Measurements from ENCODE around the gene CYP4A22. TPM values are rescaled to one million over a fixed set of nuclear protein-coding genes. Genes with fewer than 3 reads are reported as not detected.

Gene CYP4A22
- polyA plus RNA-seq, 1 of the 3 experiments (the other 2 are of a cell fraction), result not detected

DNA sequence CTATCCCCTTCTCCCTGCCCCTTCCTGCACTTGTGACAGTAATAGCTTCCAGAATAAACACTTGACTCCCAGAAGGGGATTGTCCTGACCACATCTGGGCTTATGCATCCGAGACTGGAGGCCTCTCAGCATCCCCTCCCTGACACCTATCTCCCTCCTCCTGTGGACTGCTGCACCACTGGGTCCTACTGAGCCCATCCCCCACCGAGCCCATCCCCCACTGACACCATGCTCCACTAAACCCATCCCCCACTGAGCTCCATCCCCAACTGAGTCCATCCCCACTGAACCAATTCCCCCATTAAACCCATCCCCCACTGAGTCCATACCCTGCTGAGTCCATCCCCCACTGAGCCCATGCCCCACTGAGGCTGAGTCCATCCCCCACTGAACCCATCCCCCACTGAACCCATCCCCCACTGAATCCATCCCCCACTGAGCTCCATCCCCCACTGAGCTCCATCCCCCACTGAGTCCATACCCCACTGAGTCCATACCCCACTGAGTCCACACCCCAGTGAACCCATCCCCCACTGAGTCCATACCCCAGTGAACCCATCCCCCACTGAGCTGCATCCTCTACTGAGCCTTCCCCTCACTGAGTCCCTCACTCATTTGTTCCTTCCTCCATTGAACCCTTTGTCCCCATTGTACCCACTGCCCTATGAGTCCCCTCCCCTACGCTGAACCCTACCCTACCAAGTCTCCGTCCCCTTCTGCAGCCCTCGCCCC is 47.0 kb downstream of the CYP4A22 start (continued):
- TF ChIP-seq, protein P1, sequence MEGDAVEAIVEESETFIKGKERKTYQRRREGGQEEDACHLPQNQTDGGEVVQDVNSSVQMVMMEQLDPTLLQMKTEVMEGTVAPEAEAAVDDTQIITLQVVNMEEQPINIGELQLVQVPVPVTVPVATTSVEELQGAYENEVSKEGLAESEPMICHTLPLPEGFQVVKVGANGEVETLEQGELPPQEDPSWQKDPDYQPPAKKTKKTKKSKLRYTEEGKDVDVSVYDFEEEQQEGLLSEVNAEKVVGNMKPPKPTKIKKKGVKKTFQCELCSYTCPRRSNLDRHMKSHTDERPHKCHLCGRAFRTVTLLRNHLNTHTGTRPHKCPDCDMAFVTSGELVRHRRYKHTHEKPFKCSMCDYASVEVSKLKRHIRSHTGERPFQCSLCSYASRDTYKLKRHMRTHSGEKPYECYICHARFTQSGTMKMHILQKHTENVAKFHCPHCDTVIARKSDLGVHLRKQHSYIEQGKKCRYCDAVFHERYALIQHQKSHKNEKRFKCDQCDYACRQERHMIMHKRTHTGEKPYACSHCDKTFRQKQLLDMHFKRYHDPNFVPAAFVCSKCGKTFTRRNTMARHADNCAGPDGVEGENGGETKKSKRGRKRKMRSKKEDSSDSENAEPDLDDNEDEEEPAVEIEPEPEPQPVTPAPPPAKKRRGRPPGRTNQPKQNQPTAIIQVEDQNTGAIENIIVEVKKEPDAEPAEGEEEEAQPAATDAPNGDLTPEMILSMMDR (IDR thresholded peaks at IDR 0.05), result no peak

DNA sequence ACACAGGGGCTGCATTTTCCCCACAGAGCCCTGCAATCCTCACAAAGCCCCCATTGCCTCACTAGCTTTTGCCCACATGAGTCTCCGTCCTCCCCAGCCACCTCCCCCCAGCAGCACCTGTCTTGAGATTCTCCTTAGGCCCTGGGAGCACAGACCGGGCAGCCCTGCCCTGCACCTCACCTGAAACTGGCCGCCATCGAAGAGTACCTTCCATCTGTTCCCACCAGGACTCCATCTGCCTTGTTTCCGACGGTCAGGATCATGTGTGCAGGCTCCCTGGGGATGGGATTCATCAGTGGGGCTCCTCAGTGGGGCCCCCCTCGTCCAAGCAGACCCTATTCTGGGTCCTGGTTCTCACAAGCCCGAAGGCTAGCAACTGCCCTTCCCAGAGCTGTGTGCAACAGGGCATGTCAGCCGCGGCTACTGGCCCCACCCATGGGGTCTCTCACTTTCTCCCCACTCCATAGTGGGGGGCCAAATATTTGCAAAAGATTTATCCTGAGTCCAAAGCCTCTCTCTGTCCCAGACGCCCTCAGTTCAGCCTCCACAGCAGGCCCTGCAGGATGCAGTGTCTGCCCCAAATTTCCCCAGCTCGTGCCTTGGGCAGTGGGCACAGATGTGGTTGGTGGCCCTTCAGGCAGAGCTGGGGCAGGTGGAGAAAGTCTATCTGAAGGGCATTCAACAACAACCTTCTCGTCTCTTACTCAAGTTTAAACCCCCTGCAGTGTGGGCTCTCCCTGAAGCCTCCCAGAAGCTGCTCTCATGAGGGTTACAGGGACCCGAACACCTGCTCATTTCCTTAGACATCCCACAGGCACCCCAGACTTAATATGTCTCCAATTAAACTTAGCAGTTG is 47.8 kb downstream of the CYP4A22 start:
- Histone ChIP-seq H3K27ac (ENCODE audit: low read depth in 2 of 2, low read length in 1 of 2) (no peak overlapping the region), H4K20me1 (ENCODE audit: insufficient read depth) (no peaks in the 10 kb centered on the region), H3K4me2 (no peak overlapping the region), H3F3A (replicated peaks; ENCODE audit: insufficient read depth) (no peaks in the 10 kb centered on the region), H2AFZ (ENCODE audit: low read depth) (no peak overlapping the region), H3K27me3 (ENCODE audit: insufficient read depth) (no peaks in the 10 kb centered on the region), H3K79me2 (ENCODE audit: insufficient read depth) (no peaks in the 10 kb centered on the region), H3K4me3 (ENCODE audit: low read depth in 2 of 2, low read length in 1 of 2) (no peak overlapping the region), H3K36me3 (replicated peaks in 1 of 2; ENCODE audit: control insufficient read depth in 1 of 2, insufficient read depth in 2 of 2, low read length in 1 of 2) (no peaks in the 10 kb centered on the region), H3K9me3 (no peaks in the 10 kb centered on the region), H3K9me2 (no peaks in the 10 kb centered on the region), H3K9ac (no peak overlapping the region), H3K4me1 (ENCODE audit: control insufficient read depth in 1 of 2, insufficient read depth in 2 of 2, low read depth in 1 of 2, low read length in 1 of 2) (peaks cover 0 to 2% of the 10 kb centered on the region in 2 experiments; a peak in 1 of 4 replicates)
- TF ChIP-seq YY1 (IDR thresholded peaks at IDR 0.05; ENCODE audit: low read depth) (no peak), CHD2 (IDR thresholded peaks at IDR 0.05; ENCODE audit: low read length, partially characterized antibody) (no peak), MEF2A (IDR thresholded peaks at IDR 0.05; ENCODE audit: borderline replicate concordance, low read depth) (no peak), TCF12 (IDR thresholded peaks at IDR 0.05) (no peak), FOSL2 (IDR thresholded peaks at IDR 0.05; ENCODE audit: borderline replicate concordance, low read depth) (no peak), RFX5 (IDR thresholded peaks at IDR 0.05; ENCODE audit: low read length) (no peak), TEAD4 (IDR thresholded peaks at IDR 0.05; ENCODE audit: borderline replicate concordance, insufficient read depth) (no peak), EP300 (IDR thresholded peaks at IDR 0.05; ENCODE audit: borderline replicate concordance in 1 of 2, low read depth in 1 of 2, low read length in 1 of 2) (no peak), RCOR1 (IDR thresholded peaks at IDR 0.05; ENCODE audit: low read length) (no peak), JUND (IDR thresholded peaks at IDR 0.05) (no peak), POLR2AphosphoS5 (IDR thresholded peaks at IDR 0.05; ENCODE audit: low read depth, low read length) (no peak), GATA2 (CRISPR knock-in tag; IDR thresholded peaks at IDR 0.05) (no peak)
- TF ChIP-seq, protein P2, sequence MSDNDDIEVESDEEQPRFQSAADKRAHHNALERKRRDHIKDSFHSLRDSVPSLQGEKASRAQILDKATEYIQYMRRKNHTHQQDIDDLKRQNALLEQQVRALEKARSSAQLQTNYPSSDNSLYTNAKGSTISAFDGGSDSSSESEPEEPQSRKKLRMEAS (IDR thresholded peaks at IDR 0.05; ENCODE audit: low read depth), result no peak
- TF ChIP-seq, protein P3, sequence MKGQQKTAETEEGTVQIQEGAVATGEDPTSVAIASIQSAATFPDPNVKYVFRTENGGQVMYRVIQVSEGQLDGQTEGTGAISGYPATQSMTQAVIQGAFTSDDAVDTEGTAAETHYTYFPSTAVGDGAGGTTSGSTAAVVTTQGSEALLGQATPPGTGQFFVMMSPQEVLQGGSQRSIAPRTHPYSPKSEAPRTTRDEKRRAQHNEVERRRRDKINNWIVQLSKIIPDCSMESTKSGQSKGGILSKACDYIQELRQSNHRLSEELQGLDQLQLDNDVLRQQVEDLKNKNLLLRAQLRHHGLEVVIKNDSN (IDR thresholded peaks at IDR 0.05; ENCODE audit: borderline replicate concordance, low read depth), result no peak
- TF ChIP-seq, protein P4, sequence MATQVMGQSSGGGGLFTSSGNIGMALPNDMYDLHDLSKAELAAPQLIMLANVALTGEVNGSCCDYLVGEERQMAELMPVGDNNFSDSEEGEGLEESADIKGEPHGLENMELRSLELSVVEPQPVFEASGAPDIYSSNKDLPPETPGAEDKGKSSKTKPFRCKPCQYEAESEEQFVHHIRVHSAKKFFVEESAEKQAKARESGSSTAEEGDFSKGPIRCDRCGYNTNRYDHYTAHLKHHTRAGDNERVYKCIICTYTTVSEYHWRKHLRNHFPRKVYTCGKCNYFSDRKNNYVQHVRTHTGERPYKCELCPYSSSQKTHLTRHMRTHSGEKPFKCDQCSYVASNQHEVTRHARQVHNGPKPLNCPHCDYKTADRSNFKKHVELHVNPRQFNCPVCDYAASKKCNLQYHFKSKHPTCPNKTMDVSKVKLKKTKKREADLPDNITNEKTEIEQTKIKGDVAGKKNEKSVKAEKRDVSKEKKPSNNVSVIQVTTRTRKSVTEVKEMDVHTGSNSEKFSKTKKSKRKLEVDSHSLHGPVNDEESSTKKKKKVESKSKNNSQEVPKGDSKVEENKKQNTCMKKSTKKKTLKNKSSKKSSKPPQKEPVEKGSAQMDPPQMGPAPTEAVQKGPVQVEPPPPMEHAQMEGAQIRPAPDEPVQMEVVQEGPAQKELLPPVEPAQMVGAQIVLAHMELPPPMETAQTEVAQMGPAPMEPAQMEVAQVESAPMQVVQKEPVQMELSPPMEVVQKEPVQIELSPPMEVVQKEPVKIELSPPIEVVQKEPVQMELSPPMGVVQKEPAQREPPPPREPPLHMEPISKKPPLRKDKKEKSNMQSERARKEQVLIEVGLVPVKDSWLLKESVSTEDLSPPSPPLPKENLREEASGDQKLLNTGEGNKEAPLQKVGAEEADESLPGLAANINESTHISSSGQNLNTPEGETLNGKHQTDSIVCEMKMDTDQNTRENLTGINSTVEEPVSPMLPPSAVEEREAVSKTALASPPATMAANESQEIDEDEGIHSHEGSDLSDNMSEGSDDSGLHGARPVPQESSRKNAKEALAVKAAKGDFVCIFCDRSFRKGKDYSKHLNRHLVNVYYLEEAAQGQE (IDR thresholded peaks at IDR 0.05; ENCODE audit: low read depth, low read length), result no peak
- TF ChIP-seq, protein P5, sequence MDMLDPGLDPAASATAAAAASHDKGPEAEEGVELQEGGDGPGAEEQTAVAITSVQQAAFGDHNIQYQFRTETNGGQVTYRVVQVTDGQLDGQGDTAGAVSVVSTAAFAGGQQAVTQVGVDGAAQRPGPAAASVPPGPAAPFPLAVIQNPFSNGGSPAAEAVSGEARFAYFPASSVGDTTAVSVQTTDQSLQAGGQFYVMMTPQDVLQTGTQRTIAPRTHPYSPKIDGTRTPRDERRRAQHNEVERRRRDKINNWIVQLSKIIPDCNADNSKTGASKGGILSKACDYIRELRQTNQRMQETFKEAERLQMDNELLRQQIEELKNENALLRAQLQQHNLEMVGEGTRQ (IDR thresholded peaks at IDR 0.05; ENCODE audit: borderline replicate concordance, low read depth, low read length), result no peak
- TF ChIP-seq, protein P6, sequence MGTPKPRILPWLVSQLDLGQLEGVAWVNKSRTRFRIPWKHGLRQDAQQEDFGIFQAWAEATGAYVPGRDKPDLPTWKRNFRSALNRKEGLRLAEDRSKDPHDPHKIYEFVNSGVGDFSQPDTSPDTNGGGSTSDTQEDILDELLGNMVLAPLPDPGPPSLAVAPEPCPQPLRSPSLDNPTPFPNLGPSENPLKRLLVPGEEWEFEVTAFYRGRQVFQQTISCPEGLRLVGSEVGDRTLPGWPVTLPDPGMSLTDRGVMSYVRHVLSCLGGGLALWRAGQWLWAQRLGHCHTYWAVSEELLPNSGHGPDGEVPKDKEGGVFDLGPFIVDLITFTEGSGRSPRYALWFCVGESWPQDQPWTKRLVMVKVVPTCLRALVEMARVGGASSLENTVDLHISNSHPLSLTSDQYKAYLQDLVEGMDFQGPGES (IDR thresholded peaks at IDR 0.05; ENCODE audit: low read depth, low read length), result no peak
- DNase-seq, result peak; percentile 1
- POLR2A ChIA-PET, result no interaction called here
- CTCF ChIA-PET, result interaction anchor here (0.6 to 8.1 kb wide), 5 partner anchors 7 to 813 kb away, joined by 3 to 143 read pairs (median 6); partner anchors contain the start of gene PDZK1IP1
- 40% methylated on average over 13 of the region's 14 CpGs for WGBS (ENCODE audit: low lambda C conversion rate)

All from SK-N-SH (cell line).